ENCODE results near the gene KAT2A. TPM values are rescaled to one million over a fixed set of nuclear protein-coding genes. Genes with fewer than 3 reads are reported as not detected.

Gene KAT2A
- total RNA-seq, 3 donors from 2014 or later, result 22.7 to 55.8 (median 54.4) TPM

DNA sequence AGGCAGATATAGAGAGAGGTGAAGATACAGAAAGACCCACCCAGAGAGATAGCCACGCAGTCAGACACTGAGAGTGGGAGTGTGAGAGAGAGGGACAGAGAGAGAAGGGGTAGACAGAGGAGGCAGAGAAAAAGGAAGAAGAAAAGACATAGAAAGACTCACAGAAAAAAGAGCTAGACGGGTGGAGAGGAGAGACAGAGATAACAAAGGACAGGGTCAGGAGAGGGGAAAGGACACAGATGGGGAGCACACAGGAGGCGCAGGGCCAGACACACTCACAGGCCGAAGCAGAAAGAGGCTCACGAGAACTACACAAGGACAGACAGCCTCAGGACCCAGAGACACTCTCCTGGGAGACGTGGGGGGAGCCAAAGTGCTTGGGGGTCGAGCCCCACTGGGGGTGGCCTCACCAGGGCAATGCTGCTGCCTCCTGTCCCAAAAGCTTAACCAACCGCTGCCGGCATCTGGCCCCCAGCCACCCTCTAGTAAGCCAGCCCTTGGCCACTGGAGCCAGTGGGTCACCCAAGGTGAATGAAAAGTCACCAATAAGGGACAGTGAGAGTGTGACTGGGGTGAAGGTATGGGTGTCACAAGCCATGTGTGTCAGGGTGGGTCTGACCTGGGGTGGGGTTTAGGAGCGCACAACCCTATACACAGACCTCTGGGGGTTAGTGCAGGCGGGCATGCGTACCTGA is 26.6 kb downstream of the KAT2A start:
- Histone ChIP-seq H3K36me3 (no peaks in the 10 kb centered on the region), H3K9me3 (no peaks in the 10 kb centered on the region), H3K4me3 (no peak overlapping the region), H3K4me1 (no peaks in the 10 kb centered on the region), H3K27ac (no peak overlapping the region), H3K27me3 (peaks cover 0 to 22% of the 10 kb centered on the region in 2 donors)
- intact Hi-C loops (cut with DNase I; ENCODE audit: low total_unique reads), result no loop called here
- no peak for DNase-seq (ENCODE audit: low spot score in 2 of 2)
- no peak for TF ChIP-seq POLR2AphosphoS5 (IDR thresholded peaks at IDR 0.05)
- TF ChIP-seq POLR2A (IDR thresholded peaks at IDR 0.05), result no peak
- TF ChIP-seq, protein P1, sequence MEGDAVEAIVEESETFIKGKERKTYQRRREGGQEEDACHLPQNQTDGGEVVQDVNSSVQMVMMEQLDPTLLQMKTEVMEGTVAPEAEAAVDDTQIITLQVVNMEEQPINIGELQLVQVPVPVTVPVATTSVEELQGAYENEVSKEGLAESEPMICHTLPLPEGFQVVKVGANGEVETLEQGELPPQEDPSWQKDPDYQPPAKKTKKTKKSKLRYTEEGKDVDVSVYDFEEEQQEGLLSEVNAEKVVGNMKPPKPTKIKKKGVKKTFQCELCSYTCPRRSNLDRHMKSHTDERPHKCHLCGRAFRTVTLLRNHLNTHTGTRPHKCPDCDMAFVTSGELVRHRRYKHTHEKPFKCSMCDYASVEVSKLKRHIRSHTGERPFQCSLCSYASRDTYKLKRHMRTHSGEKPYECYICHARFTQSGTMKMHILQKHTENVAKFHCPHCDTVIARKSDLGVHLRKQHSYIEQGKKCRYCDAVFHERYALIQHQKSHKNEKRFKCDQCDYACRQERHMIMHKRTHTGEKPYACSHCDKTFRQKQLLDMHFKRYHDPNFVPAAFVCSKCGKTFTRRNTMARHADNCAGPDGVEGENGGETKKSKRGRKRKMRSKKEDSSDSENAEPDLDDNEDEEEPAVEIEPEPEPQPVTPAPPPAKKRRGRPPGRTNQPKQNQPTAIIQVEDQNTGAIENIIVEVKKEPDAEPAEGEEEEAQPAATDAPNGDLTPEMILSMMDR (IDR thresholded peaks at IDR 0.05), result no peak

DNA sequence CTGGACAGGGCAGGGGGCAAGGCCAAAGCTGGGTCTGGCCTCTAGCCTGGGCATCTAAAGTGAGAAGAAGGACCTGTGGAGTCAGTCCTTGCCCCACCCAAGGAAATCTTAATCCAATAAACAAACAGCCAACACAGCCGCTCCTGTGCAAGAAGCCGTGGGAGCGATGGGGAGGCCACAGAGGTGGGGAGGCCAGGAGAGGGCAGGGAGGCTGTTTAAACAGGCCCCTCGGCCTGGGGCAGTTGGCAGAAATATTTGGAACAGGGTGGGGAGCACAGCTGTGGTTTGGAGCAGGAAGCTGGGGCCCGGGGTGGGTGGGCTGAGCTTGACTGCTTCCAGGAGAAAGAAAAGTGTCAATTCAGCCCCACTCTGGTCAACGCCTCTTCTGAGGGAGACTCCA is 28.2 kb downstream of the KAT2A start:
- Histone ChIP-seq H3K36me3 (no peaks in the 10 kb centered on the region), H3K9me3 (no peaks in the 10 kb centered on the region), H3K27me3 (peaks cover 0 to 23% of the 10 kb centered on the region in 2 donors), H3K4me1 (no peaks in the 10 kb centered on the region), H3K27ac (no peak overlapping the region), H3K4me3 (no peak overlapping the region)
- TF ChIP-seq POLR2AphosphoS5 (IDR thresholded peaks at IDR 0.05) (no peak), POLR2A (IDR thresholded peaks at IDR 0.05) (no peak)
- TF ChIP-seq, protein P1 (IDR thresholded peaks at IDR 0.05), result no peak
- intact Hi-C loops (cut with DNase I; ENCODE audit: low total_unique reads), result no loop called here
- no peak for DNase-seq (ENCODE audit: low spot score in 2 of 2)

DNA sequence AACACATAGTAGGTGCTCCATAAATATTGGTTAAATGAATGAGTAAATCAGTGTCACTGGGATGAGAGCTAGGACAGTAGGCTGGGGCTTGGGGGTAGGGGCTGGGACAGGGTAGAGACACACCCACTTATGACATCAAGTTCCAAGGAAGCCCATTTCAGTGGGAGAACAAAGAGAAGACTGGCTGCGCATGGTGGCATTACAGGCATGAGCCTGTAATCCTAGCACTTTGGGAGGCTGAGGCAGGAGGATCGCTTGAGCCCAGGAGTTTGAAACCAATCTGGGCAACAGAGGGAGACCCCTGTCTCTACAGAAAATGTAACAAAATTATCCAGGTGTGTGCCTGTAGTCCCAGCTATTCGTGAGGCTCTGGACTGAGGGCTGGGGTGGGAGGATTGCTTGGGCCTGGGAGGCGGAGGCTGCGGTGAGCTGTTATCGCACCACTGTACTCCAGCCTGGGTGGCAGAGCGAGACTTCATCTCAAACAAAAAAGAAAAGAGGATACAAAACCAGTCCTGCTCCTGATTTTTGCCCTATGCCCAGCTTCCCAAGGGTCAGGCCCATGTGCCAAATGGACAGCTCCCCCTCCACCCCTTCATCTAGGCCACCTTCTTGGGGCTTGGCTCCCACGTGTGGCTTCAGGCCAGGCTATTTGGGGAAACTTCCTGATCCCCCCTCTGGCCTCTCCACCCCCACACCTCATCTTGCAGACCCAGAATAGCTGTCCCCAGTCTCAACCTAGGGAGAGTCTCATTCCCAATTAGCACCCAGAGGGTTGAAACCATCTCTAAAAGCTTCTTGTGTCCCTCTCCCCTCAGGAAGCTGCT is 30.0 kb downstream of the KAT2A start:
- H3K27me3 ChIP-seq, result peaks cover 0 to 9% of the 10 kb centered on the region in 2 donors
- no peak for DNase-seq (ENCODE audit: low spot score in 2 of 2)

DNA sequence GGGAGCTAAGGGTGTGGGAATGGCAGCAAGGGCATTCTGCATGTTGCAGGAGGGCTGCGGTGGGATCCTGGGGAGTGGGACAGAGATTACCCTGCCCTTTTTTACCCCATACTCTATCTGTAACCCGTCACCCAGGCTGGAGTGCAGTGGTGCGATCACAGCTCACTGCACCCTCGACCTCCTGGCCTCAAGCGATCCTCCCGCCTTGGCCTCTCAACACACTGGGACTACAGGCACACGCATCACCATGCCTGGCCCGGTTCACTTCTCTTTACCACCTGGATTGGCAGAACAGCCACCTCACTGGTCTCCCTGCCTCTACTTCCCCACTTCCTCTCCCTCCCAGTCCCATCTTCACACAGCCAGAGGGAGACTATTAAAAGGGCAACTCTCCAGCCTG is 32.4 kb downstream of the KAT2A start:
- no peak overlapping the region for H3K27ac ChIP-seq

More for the DNA sequence above, 30.0 kb downstream of the KAT2A start:
- Histone ChIP-seq H3K4me1 (no peaks in the 10 kb centered on the region), H3K36me3 (no peaks in the 10 kb centered on the region), H3K4me3 (no peak overlapping the region), H3K9me3 (no peaks in the 10 kb centered on the region), H3K27ac (no peak overlapping the region)
- TF ChIP-seq POLR2AphosphoS5 (IDR thresholded peaks at IDR 0.05) (no peak), POLR2A (IDR thresholded peaks at IDR 0.05) (no peak)
- TF ChIP-seq, protein P1 (IDR thresholded peaks at IDR 0.05), result no peak
- intact Hi-C loops (cut with DNase I; ENCODE audit: low total_unique reads), result no loop called here

More for the DNA sequence above, 32.4 kb downstream of the KAT2A start:
- H3K36me3 ChIP-seq, result no peaks in the 10 kb centered on the region
- H3K9me3 ChIP-seq, result no peaks in the 10 kb centered on the region
- DNase-seq (ENCODE audit: low spot score in 2 of 2), result no peak
- intact Hi-C loops (cut with DNase I; ENCODE audit: low total_unique reads), result no loop called here
- no peak overlapping the region for H3K4me3 ChIP-seq
- no peaks in the 10 kb centered on the region for H3K4me1 ChIP-seq
- H3K27me3 ChIP-seq, result peaks cover 0 to 3% of the 10 kb centered on the region in 2 donors
- TF ChIP-seq POLR2A (IDR thresholded peaks at IDR 0.05) (no peak), POLR2AphosphoS5 (IDR thresholded peaks at IDR 0.05) (no peak)
- TF ChIP-seq, protein P1 (IDR thresholded peaks at IDR 0.05), result no peak

Data from breast epithelium (tissue), 4 donors.